K562 (cell line): ENCODE measurements around the gene SVIL. TPM values are rescaled to one million over a fixed set of nuclear protein-coding genes. Genes with fewer than 3 reads are reported as not detected.

Source experiments
- MAFF ChIP-seq: IDR thresholded peaks from 2 replicates; pipeline ENCODE4 v1.6.1; 2012; ENCODE audit warnings: low read length, improper control_type of control experiment
- NR2C2 ChIP-seq, 2 experiments: fragments of 200-800 bp in 1 of 2; sonication (Bioruptor generic) in 1 of 2; sonication (generic) in 1 of 2; formaldehyde crosslinking in 1 of 2; IDR thresholded peaks; 2 replicates each; pipeline versions ENCODE4 v1.6.1 to v1.8.0; 2016 to 2022; ENCODE audit warnings: mild to moderate bottlenecking in 1 of 2, missing compliant biosample characterization in 1 of 2, missing genetic modification characterization in 1 of 2, missing genetic modification reagents in 1 of 2
- SAFB2 ChIP-seq: fragments of 200-400 bp; formaldehyde crosslinking; IDR thresholded peaks from 2 replicates; pipeline ENCODE4 v1.6.1; 2018; ENCODE audit warnings: borderline replicate concordance, low read length, low read depth, moderate library complexity; ENCODE audit not compliant: severe bottlenecking
- SREBF1 ChIP-seq: fragments of 150-350 bp; IDR thresholded peaks from 2 replicates; pipeline ENCODE4 v1.6.1; 2014; ENCODE audit warnings: antibody characterized with exemption, low read depth, low read length, borderline replicate concordance
- VEZF1 ChIP-seq: fragments of 200-800 bp; sonication (Bioruptor generic); IDR thresholded peaks from 2 replicates; pipeline ENCODE4 v1.6.1; 2017; ENCODE audit warnings: missing genetic modification characterization, missing compliant biosample characterization
- ZHX1 ChIP-seq: fragments of 150-350 bp; conservative IDR thresholded peaks from 2 replicates; pipeline ENCODE4 v1.6.1; 2014; ENCODE audit warnings: low read length
- polyA plus RNA-seq, 8 experiments: library from polyadenylated mRNA; depleted of rRNA in 4 of 8; stranded (reverse) in 5 of 8; unstranded in 3 of 8; fragments of >200 nt; fragmentation: Nextera tagmentation in 2 of 8; fragmentation: Illumina TruSeq in 1 of 8; extraction: Ambion mirVana in 2 of 8; extraction: Trizol in 1 of 8; gene quantifications; 2 replicates each; pipeline versions ENCODE4 v1.2.1 to v1.2.3, GENCODE V29; 2011 to 2014; ENCODE audit warnings: inconsistent platforms in 1 of 8, missing spikeins in 1 of 8
- total RNA-seq, 7 experiments: library from RNA; depleted of rRNA in 6 of 7; stranded (reverse); fragments of >200 nt in 6 of 7; fragmentation: Illumina TruSeq in 2 of 7; extraction: Trizol in 2 of 7; gene quantifications; 2 replicates each; pipeline versions ENCODE4 v1.2.1 to v1.2.3, GENCODE V29; 2011 to 2021; ENCODE audit warnings: low replicate concordance in 1 of 7
- TF ChIP-seq, protein P1 (sequence below): sonication (generic); formaldehyde crosslinking; IDR thresholded peaks from 2 replicates; pipeline ENCODE4 v1.8.1; 2023; ENCODE audit warnings: mild to moderate bottlenecking, missing genetic modification reagents, moderate library complexity

SVIL gene
- total and polyA plus RNA-seq, 9 of the 15 experiments (the other 6 are each of a cell fraction or from before 2014, with no cell fraction given) = under 0.01 to 0.18 (median 0.05) TPM; not detected in 3

DNA sequence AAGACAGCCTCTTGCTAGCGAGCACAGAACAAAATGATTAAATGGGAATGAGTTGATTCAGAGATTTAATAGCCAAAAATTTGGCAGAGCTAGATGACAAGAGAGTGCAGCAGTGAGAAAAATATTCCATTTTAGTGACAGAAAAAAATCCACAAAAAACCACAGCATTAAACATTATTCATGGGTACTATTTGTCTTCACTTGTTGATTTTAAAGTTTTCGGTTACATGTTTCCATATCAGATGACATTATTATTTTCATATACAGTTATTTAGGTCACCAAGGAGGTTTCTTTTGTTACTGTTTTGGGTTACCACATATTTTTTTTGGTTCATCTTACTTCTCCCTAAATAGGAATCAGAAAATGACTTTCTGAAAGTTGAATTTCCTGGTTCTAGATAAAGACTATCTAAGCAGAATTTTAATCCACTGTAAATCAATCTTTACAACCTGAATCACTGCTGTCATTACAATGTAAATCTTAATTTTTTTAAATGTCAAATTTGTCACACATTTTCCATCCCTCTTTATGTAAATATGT, 87.9 kb downstream of the SVIL start (continued):
- TF ChIP-seq, protein P1, sequence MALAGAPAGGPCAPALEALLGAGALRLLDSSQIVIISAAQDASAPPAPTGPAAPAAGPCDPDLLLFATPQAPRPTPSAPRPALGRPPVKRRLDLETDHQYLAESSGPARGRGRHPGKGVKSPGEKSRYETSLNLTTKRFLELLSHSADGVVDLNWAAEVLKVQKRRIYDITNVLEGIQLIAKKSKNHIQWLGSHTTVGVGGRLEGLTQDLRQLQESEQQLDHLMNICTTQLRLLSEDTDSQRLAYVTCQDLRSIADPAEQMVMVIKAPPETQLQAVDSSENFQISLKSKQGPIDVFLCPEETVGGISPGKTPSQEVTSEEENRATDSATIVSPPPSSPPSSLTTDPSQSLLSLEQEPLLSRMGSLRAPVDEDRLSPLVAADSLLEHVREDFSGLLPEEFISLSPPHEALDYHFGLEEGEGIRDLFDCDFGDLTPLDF (CRISPR knock-in tag) = no peak
- no peak for TF ChIP-seq NR2C2 (CRISPR knock-in tag; IDR thresholded peaks at IDR 0.05)
- no peak for TF ChIP-seq NR2C2 (tag; IDR thresholded peaks at IDR 0.05)
- no peak for TF ChIP-seq SREBF1
- no peak for TF ChIP-seq SAFB2
- TF ChIP-seq MAFF = no peak
- TF ChIP-seq ZHX1 = no peak
- TF ChIP-seq VEZF1 (CRISPR knock-in tag) = no peak
